Nephron (organoid): ENCODE results near the gene SLC5A12.

Experiments
- H3K27ac Mint-ChIP-seq, 3 experiments: 2 replicates each; pipeline ENCODE4 v1.8.0; 2020; ENCODE audit warnings: mixed read lengths in 3 of 3, mild to moderate bottlenecking in 2 of 3, moderate library complexity in 1 of 3
- H3K27me3 Mint-ChIP-seq: 2 replicates; pipeline ENCODE4 v1.8.0; 2021; ENCODE audit warnings: low read depth, mild to moderate bottlenecking, moderate library complexity, mixed read lengths
- H3K36me3 Mint-ChIP-seq: 2 replicates; pipeline ENCODE4 v1.8.0; 2020; ENCODE audit warnings: low read depth, mixed read lengths
- H3K4me1 Mint-ChIP-seq: 2 replicates; pipeline ENCODE4 v1.8.0; 2020; ENCODE audit warnings: mixed read lengths
- H3K4me3 Mint-ChIP-seq, 3 experiments: 2 replicates each; pipeline ENCODE4 v1.8.0; 2020; ENCODE audit warnings: mild to moderate bottlenecking in 3 of 3, mixed read lengths in 3 of 3, moderate library complexity in 2 of 3
- H3K9me3 Mint-ChIP-seq: 2 replicates; pipeline ENCODE4 v1.8.0; 2020; ENCODE audit warnings: mixed read lengths
- TF ChIP-seq, protein P1 (sequence below), 3 experiments: fragments of 200-600 bp; sonication (generic); IDR thresholded peaks; one replicate each; pipeline ENCODE4 v1.5.0; 2021; ENCODE audit warnings: antibody characterized with exemption in 3 of 3; ENCODE audit not compliant: unreplicated experiment in 3 of 3

SLC5A12 gene, protein sequence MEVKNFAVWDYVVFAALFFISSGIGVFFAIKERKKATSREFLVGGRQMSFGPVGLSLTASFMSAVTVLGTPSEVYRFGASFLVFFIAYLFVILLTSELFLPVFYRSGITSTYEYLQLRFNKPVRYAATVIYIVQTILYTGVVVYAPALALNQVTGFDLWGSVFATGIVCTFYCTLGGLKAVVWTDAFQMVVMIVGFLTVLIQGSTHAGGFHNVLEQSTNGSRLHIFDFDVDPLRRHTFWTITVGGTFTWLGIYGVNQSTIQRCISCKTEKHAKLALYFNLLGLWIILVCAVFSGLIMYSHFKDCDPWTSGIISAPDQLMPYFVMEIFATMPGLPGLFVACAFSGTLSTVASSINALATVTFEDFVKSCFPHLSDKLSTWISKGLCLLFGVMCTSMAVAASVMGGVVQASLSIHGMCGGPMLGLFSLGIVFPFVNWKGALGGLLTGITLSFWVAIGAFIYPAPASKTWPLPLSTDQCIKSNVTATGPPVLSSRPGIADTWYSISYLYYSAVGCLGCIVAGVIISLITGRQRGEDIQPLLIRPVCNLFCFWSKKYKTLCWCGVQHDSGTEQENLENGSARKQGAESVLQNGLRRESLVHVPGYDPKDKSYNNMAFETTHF

DNA sequence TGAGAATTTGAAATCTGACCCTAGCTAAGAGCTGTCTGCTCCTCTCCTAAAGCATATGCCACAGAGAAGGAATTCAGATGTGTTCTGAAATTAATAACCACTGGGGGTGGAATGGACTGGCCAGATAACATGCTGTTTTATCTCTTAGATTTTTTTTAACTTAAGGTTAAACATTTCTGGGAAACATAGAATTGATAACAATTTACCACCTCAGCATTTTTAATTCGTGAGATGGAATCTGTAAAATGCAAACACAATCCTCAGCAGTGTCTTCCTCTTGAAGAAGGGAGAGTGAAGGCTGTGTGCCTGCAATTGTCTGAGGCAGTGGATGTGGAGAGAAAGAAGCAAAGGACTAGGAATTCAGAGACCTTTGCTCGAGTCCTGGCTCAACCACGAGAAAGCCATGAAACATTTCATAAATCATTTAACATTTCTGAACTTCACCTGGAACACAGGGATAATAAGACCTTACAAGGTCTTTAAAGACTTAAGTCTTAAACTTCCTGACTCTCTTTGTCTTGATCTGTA, at the start of gene SLC5A12:
SLC5A12 (minus strand) TSS at position 113 of the 528 bp plus-strand sequence. CDS start 346 bp downstream, outside the sequence.
- H3K9me3 Mint-ChIP-seq: no peaks in the 10 kb centered on the region
- H3K27me3 Mint-ChIP-seq: no peaks in the 10 kb centered on the region
- H3K4me3 Mint-ChIP-seq: no peak within 1 kb of the TSS
- H3K4me1 Mint-ChIP-seq: no peaks in the 10 kb centered on the region
- H3K27ac Mint-ChIP-seq: peak within 1 kb of the TSS in 1 of 3 experiments; percentile 23
- TF ChIP-seq, protein P1, sequence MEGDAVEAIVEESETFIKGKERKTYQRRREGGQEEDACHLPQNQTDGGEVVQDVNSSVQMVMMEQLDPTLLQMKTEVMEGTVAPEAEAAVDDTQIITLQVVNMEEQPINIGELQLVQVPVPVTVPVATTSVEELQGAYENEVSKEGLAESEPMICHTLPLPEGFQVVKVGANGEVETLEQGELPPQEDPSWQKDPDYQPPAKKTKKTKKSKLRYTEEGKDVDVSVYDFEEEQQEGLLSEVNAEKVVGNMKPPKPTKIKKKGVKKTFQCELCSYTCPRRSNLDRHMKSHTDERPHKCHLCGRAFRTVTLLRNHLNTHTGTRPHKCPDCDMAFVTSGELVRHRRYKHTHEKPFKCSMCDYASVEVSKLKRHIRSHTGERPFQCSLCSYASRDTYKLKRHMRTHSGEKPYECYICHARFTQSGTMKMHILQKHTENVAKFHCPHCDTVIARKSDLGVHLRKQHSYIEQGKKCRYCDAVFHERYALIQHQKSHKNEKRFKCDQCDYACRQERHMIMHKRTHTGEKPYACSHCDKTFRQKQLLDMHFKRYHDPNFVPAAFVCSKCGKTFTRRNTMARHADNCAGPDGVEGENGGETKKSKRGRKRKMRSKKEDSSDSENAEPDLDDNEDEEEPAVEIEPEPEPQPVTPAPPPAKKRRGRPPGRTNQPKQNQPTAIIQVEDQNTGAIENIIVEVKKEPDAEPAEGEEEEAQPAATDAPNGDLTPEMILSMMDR (IDR thresholded peaks at IDR 0.05; ENCODE audit: unreplicated experiment in 3 of 3): no peak
- H3K36me3 Mint-ChIP-seq: no peaks in the 10 kb centered on the region

DNA sequence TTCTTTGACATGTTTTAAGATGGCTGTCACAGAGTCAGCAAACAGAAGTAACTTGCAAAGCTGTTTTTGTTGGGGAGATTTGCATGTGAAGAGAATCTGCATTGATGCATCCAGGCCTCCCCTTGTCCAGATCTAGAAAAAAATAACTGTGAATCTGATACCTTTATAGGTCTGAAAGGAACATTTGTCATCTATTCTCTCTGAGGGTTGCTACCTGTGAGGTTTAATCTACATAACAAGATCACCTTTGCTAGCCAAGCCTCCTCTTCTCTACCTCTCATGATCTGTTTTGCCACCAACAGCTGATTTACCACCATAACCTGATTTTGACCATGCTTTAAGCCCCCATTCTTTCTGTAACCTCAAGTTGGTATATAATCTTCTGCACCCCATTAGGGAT, 47.2 kb upstream of the SLC5A12 start:
- H3K27me3 Mint-ChIP-seq: no peaks in the 10 kb centered on the region
- no peaks in the 10 kb centered on the region for H3K36me3 Mint-ChIP-seq
- H3K4me1 Mint-ChIP-seq: no peaks in the 10 kb centered on the region
- H3K4me3 Mint-ChIP-seq: no peak overlapping the region
- no peak overlapping the region for H3K27ac Mint-ChIP-seq
- TF ChIP-seq, protein P1 (IDR thresholded peaks at IDR 0.05; ENCODE audit: unreplicated experiment in 3 of 3): no peak
- H3K9me3 Mint-ChIP-seq: peaks cover 4% of the 10 kb centered on the region

DNA sequence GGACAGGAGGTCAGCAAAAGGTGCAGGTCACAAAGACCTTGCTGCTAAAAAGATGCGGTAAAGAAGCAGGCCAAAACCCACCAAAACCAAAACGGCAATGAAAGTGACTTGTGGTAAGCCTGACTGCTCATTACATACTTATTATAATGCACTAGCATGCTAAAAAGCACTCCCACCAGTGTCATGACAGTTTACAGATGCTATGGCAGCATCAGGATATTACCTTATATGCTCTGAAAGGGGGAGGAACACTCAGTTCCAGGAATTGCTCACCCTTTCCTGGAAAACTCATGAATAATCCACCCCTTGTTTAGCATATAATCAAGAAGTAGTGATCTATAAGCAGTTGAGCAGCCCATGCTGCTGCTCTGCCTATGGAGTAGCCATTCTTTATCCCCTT, 45.2 kb upstream of the SLC5A12 start:
- peak overlapping the region in 1 of 3 experiments; percentile 34 for H3K27ac Mint-ChIP-seq
- no peak overlapping the region for H3K4me3 Mint-ChIP-seq
- TF ChIP-seq, protein P1 (IDR thresholded peaks at IDR 0.05; ENCODE audit: unreplicated experiment in 3 of 3): no peak
- H3K36me3 Mint-ChIP-seq: no peaks in the 10 kb centered on the region
- H3K4me1 Mint-ChIP-seq: no peaks in the 10 kb centered on the region
- peaks cover 4% of the 10 kb centered on the region for H3K9me3 Mint-ChIP-seq
- H3K27me3 Mint-ChIP-seq: peaks cover 4% of the 10 kb centered on the region

DNA sequence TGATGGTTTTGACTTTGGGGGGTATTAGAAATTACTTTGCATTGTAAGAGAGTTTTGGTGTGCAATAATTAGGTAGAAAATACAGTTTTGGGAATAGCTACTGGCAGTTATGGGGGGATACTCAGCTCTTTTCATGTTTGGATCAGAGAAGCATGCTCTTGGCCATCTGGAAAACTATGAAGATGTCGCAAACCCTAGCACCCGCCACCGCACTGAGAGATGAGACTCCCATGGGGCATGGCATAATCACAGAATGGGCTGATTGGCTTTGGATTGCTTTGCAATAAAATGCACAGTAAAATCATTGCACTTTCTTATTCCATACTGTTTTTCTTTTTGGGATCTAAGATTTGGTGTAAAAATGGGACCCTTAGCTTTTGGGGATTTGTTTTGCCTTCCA, 43.5 kb upstream of the SLC5A12 start:
- Mint-ChIP-seq H3K4me3 (no peak overlapping the region), H3K9me3 (peaks cover 4% of the 10 kb centered on the region), H3K4me1 (no peaks in the 10 kb centered on the region), H3K36me3 (no peaks in the 10 kb centered on the region), H3K27me3 (peaks cover 4% of the 10 kb centered on the region), H3K27ac (no peak overlapping the region)
- TF ChIP-seq, protein P1 (IDR thresholded peaks at IDR 0.05; ENCODE audit: unreplicated experiment in 3 of 3): no peak

DNA sequence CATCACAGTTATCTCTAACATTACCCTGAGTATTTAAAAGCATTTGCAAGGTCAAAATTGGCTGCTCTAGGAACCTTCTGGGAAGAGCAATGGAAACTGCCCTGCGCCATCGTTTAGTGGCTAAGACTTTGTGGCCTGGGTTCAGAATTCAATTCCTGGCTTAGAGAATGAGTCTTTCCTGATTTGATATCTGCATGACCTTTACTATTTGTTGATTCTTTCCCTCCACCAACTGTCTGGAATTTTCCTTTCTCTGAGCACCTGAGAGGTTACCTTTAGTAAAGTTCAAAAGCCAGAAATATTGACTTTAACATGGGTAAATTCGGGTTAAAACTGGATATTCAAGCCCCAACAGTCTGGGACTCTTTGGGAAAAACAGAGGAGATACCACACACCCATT, 43.0 kb upstream of the SLC5A12 start:
- Mint-ChIP-seq H3K27ac (no peak overlapping the region), H3K4me3 (no peak overlapping the region), H3K9me3 (peaks cover 4% of the 10 kb centered on the region), H3K4me1 (no peaks in the 10 kb centered on the region), H3K36me3 (no peaks in the 10 kb centered on the region), H3K27me3 (peaks cover 4% of the 10 kb centered on the region)
- TF ChIP-seq, protein P1 (IDR thresholded peaks at IDR 0.05; ENCODE audit: unreplicated experiment in 3 of 3): no peak
